Mesothelial cell of epicardium (in vitro differentiated cells): ENCODE data around the gene NUB1. TPM values are rescaled to one million over a fixed set of nuclear protein-coding genes. Genes with fewer than 3 reads are reported as not detected.
A peak's percentile ranks its signal among the peaks of the same experiment; 100 is the strongest.

Experiments
- DNase-seq, 2 experiments: peaks; one replicate each; pipeline ENCODE4 v3.0.0; 2021; ENCODE audit warnings: low spot score in 2 of 2; ENCODE audit not compliant: unreplicated experiment in 2 of 2
- H3K27ac Mint-ChIP-seq: 2 replicates; pipeline ENCODE4 v1.8.0; 2021; ENCODE audit warnings: mixed read lengths
- H3K27me3 Mint-ChIP-seq: 2 replicates; pipeline ENCODE4 v1.8.0; 2021; ENCODE audit warnings: low read depth, mixed read lengths
- H3K36me3 Mint-ChIP-seq: 2 replicates; pipeline ENCODE4 v1.8.0; 2021; ENCODE audit warnings: mixed read lengths
- H3K4me1 Mint-ChIP-seq: 2 replicates; pipeline ENCODE4 v1.8.0; 2021; ENCODE audit warnings: mixed read lengths
- H3K4me3 Mint-ChIP-seq: 2 replicates; pipeline ENCODE4 v1.8.0; 2021; ENCODE audit warnings: mild to moderate bottlenecking, moderate library complexity, mixed read lengths
- H3K9me3 Mint-ChIP-seq: 2 replicates; pipeline ENCODE4 v1.8.0; 2021; ENCODE audit warnings: mixed read lengths
- CTCF ChIP-seq: fragments of 200-600 bp; sonication (generic); IDR thresholded peaks from one replicate; pipeline ENCODE4 v1.5.0; 2021; ENCODE audit warnings: antibody characterized with exemption; ENCODE audit not compliant: unreplicated experiment
- total RNA-seq: library from RNA; stranded (reverse); gene quantifications from 3 replicates; pipeline ENCODE4 v1.2.1, GENCODE V29; 2021

NUB1 gene
- total RNA-seq, 1 donor from 2014 or later = 52.3 TPM

GRCh38 chr7:151376218-151376902, 34.7 kb downstream of the NUB1 start:
- TF ChIP-seq CTCF = no peak
- Mint-ChIP-seq H3K4me1 (no peaks in the 10 kb centered on the region), H3K9me3 (no peaks in the 10 kb centered on the region), H3K4me3 (no peak overlapping the region), H3K27me3 (no peaks in the 10 kb centered on the region), H3K27ac (no peak overlapping the region), H3K36me3 (peaks cover 36% of the 10 kb centered on the region)
- DNase-seq = no peak

DNA sequence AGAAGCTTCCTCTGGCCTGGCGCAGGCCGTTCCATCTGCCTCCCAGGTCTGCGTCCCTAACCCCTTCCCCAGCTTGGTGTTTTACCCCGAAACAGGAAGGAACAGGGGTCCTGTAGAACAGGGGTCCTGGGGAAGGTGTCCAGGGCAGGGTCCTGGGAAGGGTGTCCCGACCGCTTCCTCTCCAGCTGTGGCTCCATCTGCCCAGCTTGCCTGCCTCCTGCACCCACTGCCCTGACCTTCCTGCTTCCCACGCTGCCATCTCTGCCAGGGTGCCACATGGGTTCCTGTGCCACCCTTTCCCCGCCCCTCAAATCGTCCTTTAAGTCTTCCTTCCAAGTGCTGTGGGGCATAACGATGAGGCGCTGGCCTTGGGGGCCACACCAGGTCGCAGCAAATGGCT, 35.8 kb downstream of the NUB1 start:
- no peak overlapping the region for H3K27ac Mint-ChIP-seq
- no peak for TF ChIP-seq CTCF
- no peaks in the 10 kb centered on the region for H3K4me1 Mint-ChIP-seq
- H3K27me3 Mint-ChIP-seq = no peaks in the 10 kb centered on the region
- H3K36me3 Mint-ChIP-seq = peaks cover 39% of the 10 kb centered on the region
- DNase-seq = no peak
- H3K4me3 Mint-ChIP-seq = no peak overlapping the region
- H3K9me3 Mint-ChIP-seq = no peaks in the 10 kb centered on the region

- H3K27me3 Mint-ChIP-seq = no peaks in the 10 kb centered on the region
- no peak for TF ChIP-seq CTCF
- no peak for DNase-seq
- H3K4me3 Mint-ChIP-seq = no peak overlapping the region
- H3K27ac Mint-ChIP-seq = no peak overlapping the region
- no peaks in the 10 kb centered on the region for H3K4me1 Mint-ChIP-seq
- H3K36me3 Mint-ChIP-seq = peaks cover 41% of the 10 kb centered on the region
- no peaks in the 10 kb centered on the region for H3K9me3 Mint-ChIP-seq
Measured at GRCh38 chr7:151378011-151378410, 36.4 kb downstream of the NUB1 start.

DNA sequence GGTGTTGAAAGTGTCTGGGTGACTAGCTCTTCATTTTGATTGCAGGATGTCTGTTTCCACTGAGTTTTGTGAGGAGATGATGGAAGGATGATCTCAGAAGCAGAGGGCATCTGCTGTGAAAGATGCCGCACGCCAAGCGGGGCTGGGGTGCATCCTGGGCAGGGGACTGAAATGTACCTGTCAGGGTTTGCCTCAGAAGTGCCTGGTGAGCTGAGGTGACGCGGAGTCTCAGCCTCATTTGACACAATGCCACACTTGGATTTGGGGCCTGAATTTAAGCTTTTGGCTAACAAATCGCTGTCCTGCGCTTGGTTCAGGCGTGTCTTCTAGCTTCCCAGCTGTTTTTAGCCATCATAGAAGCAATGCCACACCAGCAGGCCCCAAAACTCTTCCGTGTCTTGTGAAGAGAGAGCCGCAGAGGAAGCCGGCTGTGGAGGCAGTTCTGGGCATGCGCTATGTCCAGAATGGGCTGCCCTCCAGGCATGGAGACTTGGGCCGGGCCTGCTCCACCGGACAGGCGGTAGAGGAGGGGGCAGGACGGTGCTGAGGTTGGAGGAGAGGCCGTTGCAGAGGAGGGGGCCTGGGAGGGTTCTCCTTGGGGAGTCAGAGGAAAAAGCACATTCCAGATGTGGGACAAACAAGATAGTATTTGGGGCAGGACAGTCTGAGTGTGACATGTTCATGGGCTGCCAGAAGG, 37.0 kb downstream of the NUB1 start:
- no peak for DNase-seq
- H3K27me3 Mint-ChIP-seq = no peaks in the 10 kb centered on the region
- no peak for TF ChIP-seq CTCF
- peaks cover 41% of the 10 kb centered on the region for H3K36me3 Mint-ChIP-seq
- no peaks in the 10 kb centered on the region for H3K4me1 Mint-ChIP-seq
- no peak overlapping the region for H3K4me3 Mint-ChIP-seq
- peak overlapping the region; percentile 55 for H3K27ac Mint-ChIP-seq
- no peaks in the 10 kb centered on the region for H3K9me3 Mint-ChIP-seq

DNA sequence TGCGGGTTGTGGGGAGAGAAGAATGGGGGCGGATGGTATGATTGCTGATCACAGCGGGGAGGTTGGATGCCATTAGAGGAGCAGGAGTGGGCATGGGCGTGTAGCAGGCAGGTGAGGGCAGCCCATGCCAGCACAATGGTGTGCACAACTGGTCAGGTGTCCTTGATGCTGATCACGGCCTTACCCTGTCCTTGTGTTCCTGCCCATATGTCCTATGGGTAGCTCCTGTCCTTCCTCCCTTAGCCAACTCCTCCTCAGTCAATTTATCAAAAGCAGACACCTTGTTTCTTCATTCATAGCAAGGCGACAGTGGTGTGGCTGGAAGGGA, 37.5 kb downstream of the NUB1 start:
- no peak for DNase-seq
- Mint-ChIP-seq H3K9me3 (no peaks in the 10 kb centered on the region), H3K4me1 (peaks cover 3% of the 10 kb centered on the region), H3K36me3 (peaks cover 46% of the 10 kb centered on the region), H3K4me3 (no peak overlapping the region), H3K27me3 (no peaks in the 10 kb centered on the region), H3K27ac (peak overlapping the region; percentile 55)
- TF ChIP-seq CTCF = no peak
